Right forelimb (tissue), 1 donor: Measurements from ENCODE around the gene KDM2A.

Source experiments
- DNase-seq: peaks from one replicate; pipeline ENCODE4 v3.0.0-alpha.2; 2018

Gene KDM2A

GRCh38 chr11:67262731-67263675 is 143.9 kb downstream of the KDM2A start:
- peak; percentile 84 for DNase-seq

GRCh38 chr11:67264260-67264659 is 145.2 kb downstream of the KDM2A start:
- DNase-seq, result no peak

GRCh38 chr11:67264877-67265632 is 146.0 kb downstream of the KDM2A start:
- DNase-seq, result no peak

GRCh38 chr11:67265633-67266448 is 146.8 kb downstream of the KDM2A start:
- peak; percentile 90 for DNase-seq

- DNase-seq, result no peak
Observed at GRCh38 chr11:67266449-67267187, 147.6 kb downstream of the KDM2A start, which contains the start of gene GRK2. TSS of gene GRK2 (plus strand) at chr11:67266473. CDS start at chr11:67266700, 227 bp downstream.

- no peak for DNase-seq
Observed at GRCh38 chr11:67267188-67268080, 148.4 kb downstream of the KDM2A start.

- no peak for DNase-seq
Observed at GRCh38 chr11:67268081-67268961, 149.3 kb downstream of the KDM2A start.

GRCh38 chr11:67268962-67269268 is 149.9 kb downstream of the KDM2A start:
- DNase-seq, result no peak

- no peak for DNase-seq
Observed at GRCh38 chr11:67269401-67270255, 150.6 kb downstream of the KDM2A start.

- DNase-seq, result no peak
Observed at GRCh38 chr11:67270256-67271204, 151.5 kb downstream of the KDM2A start.

GRCh38 chr11:67271205-67271540 is 152.1 kb downstream of the KDM2A start:
- DNase-seq, result no peak

GRCh38 chr11:67271541-67272284 is 152.7 kb downstream of the KDM2A start:
- DNase-seq, result no peak

GRCh38 chr11:67272327-67273259 is 153.5 kb downstream of the KDM2A start:
- DNase-seq, result no peak

- no peak for DNase-seq
Observed at GRCh38 chr11:67273260-67273990, 154.4 kb downstream of the KDM2A start.
